Hepatocyte (in vitro differentiated cells): ENCODE results near the gene BOK.

Source experiments
- EZH2 ChIP-seq: fragments of 200-600 bp; sonication (generic); IDR thresholded peaks from 2 replicates; pipeline ENCODE4 v1.6.1; 2016; ENCODE audit warnings: antibody characterized with exemption, mild to moderate bottlenecking, borderline replicate concordance
- EZH2phosphoT487 ChIP-seq: fragments of 200-600 bp; sonication (generic); IDR thresholded peaks from one replicate; pipeline ENCODE4 v1.6.1; 2018; ENCODE audit warnings: antibody characterized with exemption, mild to moderate bottlenecking, low read depth, moderate library complexity; ENCODE audit not compliant: unreplicated experiment, severe bottlenecking
- TF ChIP-seq, protein P1 (sequence below): fragments of 200-600 bp; sonication (generic); IDR thresholded peaks from 2 replicates; pipeline ENCODE4 v1.5.1; 2016; ENCODE audit warnings: antibody characterized with exemption, mild to moderate bottlenecking; ENCODE audit not compliant: poor library complexity

DNA sequence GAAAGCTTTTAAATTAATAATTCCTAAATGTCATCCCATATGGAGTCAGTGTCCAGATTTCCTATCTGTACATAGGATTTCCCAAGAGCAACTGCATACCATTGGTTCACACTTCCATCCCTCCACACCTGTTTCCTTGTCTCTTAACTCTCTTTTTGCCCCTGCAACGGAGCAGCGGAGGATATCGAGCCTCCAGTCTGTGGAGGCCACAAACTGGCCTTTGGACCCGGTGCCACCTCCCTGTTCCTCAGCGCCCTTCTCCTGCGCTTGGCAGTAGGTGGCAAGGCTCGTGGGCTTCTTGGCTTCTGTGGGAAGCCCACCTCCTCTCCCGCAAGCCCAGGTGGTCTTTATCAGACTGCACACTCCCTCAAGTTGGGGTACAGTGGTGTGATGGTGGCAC is 26.4 kb upstream of the BOK start:
- TF ChIP-seq EZH2 (no peak), EZH2phosphoT487 (no peak)
- TF ChIP-seq, protein P1, sequence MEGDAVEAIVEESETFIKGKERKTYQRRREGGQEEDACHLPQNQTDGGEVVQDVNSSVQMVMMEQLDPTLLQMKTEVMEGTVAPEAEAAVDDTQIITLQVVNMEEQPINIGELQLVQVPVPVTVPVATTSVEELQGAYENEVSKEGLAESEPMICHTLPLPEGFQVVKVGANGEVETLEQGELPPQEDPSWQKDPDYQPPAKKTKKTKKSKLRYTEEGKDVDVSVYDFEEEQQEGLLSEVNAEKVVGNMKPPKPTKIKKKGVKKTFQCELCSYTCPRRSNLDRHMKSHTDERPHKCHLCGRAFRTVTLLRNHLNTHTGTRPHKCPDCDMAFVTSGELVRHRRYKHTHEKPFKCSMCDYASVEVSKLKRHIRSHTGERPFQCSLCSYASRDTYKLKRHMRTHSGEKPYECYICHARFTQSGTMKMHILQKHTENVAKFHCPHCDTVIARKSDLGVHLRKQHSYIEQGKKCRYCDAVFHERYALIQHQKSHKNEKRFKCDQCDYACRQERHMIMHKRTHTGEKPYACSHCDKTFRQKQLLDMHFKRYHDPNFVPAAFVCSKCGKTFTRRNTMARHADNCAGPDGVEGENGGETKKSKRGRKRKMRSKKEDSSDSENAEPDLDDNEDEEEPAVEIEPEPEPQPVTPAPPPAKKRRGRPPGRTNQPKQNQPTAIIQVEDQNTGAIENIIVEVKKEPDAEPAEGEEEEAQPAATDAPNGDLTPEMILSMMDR = no peak
